GM18951 (cell line): ENCODE data around the gene ESPN.

ENCODE experiments used
- POLR2A ChIP-seq: IDR thresholded peaks from 4 replicates; pipeline ENCODE4 v1.6.1; 2011; ENCODE audit warnings: mild to moderate bottlenecking; ENCODE audit not compliant: insufficient read length, insufficient read depth; ENCODE audit errors: extremely low read depth
- in situ Hi-C: fragments of 300-500 bp; cut with MboI; formaldehyde crosslinking; loops from one replicate; pipeline ENCODE4 v1.12.0; 2022; ENCODE audit warnings: low sequenced_read_pairs, mixed read lengths, inconsistent platforms; ENCODE audit not compliant: unreplicated experiment

Gene ESPN

DNA sequence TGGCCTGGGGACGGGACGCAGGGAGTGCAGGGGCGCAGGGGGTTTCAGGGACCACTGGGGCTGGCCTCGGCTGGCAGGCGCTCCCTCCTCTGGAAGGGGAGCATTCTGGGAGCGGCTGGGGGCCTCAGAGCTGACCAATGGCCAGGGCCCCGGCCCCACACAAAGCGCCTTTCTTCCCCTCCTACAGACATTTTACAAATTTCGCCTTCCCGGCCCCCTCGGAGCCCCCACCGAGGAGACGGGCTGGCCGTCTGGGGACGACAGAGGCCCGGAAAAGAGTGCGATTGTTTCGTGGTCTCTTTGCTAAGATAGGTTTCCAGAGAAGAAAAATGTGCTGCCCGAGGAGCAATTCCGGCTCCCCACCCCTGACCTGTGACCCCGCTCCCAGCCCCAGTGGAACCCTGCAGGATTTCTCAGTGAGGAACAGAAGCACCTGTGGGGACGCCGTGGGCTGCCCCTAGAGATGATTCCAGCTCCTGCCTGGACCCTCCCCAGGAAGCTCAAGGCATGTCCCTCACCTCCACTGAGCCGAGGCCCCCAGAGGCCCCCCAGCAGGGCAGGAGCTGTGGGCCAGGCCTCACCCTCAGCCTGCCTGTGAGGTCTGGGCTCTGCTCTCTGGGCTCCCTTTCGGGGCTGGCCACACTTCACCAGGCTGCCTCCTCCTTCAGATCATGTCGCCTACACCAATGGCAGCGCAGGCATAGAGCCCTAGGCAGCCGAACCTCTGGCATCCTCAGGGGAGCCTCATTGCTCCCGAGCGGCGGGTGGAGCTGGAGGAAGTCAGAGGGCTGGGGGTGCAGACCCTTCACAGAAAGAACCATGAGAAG lies 81.8 kb downstream of the ESPN start:
- TF ChIP-seq POLR2A, result no peak
- in situ Hi-C loops, result no loop called here

- in situ Hi-C loops, result no loop called here
- TF ChIP-seq POLR2A, result no peak
These were observed 82.5 kb downstream of the ESPN start for GRCh38 chr1:6507037-6507428.

DNA sequence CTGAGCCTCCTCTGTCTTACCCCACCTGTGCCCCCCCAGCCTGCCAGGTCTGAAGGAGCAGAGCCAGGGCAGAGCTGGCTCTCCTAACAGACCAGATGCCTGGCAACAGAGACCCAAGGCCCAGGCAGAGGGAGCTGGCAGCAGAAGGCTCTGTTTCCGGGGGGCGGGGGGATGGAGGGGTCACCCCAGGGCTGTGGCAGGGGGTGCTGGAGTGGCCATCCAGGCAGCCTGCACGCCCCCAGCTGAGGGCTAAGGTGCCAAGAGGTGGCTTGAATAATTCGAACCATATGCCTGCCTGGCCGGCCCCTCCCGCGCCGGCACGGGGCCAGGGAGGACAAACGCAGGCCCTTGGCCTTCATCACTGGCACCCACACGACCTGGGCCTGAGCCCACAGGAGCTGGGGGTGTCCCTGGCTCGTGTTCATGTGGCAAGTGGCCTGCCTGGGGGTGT lies 82.9 kb downstream of the ESPN start:
- no peak for TF ChIP-seq POLR2A
- in situ Hi-C loops, result no loop called here

GRCh38 chr1:6508154-6508815 lies 83.7 kb downstream of the ESPN start:
- TF ChIP-seq POLR2A, result no peak
- in situ Hi-C loops, result no loop called here

- TF ChIP-seq POLR2A, result no peak
- in situ Hi-C loops, result no loop called here
These were observed 84.2 kb downstream of the ESPN start for GRCh38 chr1:6508816-6509189.

GRCh38 chr1:6509220-6509918 lies 84.8 kb downstream of the ESPN start:
- in situ Hi-C loops, result no loop called here
- TF ChIP-seq POLR2A, result no peak

DNA sequence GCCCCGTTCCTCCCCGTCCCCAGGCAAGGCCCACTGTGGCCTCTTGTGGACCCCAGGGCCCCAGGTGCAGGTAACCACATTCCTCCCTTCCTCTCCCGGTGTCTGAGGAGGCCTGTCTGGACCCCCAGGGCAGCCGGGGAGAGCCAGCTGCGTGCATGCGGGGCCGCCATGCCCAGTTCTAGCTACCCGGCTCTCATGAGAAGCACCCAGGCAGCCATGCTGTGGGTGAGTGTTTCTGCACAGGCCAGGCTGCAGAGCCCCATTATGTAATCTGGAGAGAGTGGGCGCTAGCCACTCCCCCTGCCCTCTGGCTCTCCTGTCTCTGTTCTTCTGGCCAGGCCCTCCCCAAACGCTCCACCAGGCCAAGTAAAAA lies 85.3 kb downstream of the ESPN start:
- TF ChIP-seq POLR2A, result no peak

DNA sequence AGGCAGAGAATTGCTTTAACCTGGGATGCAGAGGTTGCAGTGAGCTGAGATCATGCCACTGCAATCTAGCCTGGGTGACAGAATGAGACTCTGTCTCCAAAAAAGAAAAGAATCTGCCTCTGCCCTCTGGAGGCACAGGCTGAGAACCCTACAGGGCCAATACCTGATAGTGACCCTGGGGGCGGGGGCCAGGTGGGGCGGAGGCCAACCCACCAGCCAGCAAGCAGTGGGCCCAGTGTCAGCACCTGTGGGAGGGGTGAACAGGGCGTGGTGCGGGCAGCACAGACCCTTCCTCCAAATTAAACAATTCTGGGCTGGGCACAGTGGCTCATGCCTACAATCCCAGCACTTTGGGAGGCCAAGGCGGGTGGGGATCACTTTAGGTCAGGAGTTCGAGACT lies 85.9 kb downstream of the ESPN start:
- in situ Hi-C loops, result no loop called here
- TF ChIP-seq POLR2A, result no peak

More for the DNA sequence above, 85.3 kb downstream of the ESPN start:
- in situ Hi-C loops, result no loop called here
